Mucosa of gallbladder (tissue), 1 donor: Measurements from ENCODE around the gene BNIP2. TPM values are rescaled to one million over a fixed set of nuclear protein-coding genes. Genes with fewer than 3 reads are reported as not detected.
A peak's percentile ranks its signal among the peaks of the same experiment; 100 is the strongest.
"Not testable (repeated sequence)": the region's sequence is repeated elsewhere in the genome, so short reads cannot be mapped to it uniquely, and the experiment has no call there.

ENCODE experiments used
- DNase-seq: peaks from one replicate; pipeline ENCODE4 v3.0.0-alpha.2; 2020; ENCODE audit warnings: low spot score
- total RNA-seq: library from RNA; stranded (reverse); gene quantifications from one replicate; pipeline ENCODE4 v1.2.1, GENCODE V29; 2021
- donor health status: DM: no; HTN: no; CAD: no.

Gene BNIP2
- total RNA-seq, 1 donor from 2014 or later, result 51.1 TPM

DNA sequence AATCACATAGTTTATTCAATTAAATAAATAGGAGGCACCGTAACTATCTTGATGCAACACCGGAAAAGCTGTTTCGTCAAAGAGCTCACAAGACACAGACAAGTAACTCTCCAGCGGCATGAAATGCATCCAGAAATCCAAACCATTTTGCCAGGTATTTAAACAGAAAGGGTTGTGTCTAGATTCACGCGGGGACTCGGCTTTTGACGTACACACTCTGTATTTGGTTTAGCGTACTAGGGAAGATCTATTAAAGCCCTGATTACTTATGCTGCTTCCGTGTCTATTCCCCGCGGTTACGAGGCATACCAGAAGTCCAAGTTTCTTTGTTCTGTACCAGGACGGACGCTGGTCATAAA is 718 bp downstream of the BNIP2 start:
- no peak for DNase-seq

DNA sequence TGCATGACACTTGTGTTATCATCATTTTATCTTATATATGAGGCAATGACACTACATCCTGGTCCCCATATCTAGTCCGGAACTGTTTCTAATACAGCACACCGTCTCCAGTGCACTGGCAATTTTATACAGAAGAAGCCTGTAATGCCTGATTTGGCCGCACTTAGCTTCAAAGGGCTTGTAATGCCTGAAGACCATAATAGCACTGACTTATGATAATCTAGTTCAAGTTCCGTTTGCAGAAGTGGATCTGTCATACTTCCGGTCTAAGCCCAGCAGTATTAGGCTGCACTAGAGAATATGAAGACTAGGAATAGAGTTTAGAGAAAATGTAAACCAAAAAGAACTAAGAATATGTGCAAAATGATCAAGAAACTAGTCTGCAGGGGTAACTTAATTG is 1.3 kb downstream of the BNIP2 start:
- no peak for DNase-seq

DNA sequence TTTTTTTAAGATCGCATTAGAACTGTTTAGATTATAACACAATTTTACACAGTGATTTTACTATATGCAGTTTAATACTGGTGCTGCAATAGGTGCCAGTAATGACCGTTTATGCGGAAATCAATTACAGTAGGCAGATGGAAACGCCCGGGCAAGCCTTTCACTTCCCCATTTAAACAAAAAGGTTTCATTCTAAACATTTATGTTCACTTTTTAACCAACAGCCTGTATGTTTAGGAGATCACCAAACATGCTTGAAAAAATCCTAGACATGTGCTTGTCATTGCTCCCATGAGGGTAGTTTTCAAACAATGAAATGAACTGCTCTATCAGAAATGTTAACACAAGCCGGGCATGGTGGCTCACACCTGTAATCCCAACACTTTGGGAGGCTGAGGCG is 2.7 kb downstream of the BNIP2 start:
- DNase-seq, result no peak

DNA sequence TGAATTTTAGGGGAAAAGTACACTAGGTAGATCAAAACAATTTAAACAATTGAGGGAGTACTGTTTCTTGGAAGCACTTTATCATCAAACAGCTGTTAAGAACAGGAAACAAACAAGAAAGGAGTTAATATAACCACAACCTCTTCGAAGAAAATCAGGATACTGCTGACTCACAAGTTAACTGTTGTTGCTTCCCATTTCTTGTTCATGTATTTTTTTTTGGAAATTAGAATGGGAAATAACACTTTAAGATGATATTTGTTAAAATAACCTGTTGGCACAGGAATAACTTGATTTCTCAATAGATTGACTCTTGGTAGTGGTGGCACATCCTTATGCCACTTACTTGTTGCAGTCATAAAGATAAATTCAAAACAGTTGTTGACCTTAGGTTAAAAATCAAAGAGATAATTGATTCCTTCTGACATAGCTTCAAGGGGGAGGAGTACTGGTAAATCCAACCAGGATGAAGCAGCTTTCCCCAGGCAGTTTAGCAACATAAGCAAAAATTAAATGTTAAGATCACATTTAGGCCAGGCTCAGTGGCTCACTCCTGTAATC is 3.3 kb downstream of the BNIP2 start:
- DNase-seq, result no peak

DNA sequence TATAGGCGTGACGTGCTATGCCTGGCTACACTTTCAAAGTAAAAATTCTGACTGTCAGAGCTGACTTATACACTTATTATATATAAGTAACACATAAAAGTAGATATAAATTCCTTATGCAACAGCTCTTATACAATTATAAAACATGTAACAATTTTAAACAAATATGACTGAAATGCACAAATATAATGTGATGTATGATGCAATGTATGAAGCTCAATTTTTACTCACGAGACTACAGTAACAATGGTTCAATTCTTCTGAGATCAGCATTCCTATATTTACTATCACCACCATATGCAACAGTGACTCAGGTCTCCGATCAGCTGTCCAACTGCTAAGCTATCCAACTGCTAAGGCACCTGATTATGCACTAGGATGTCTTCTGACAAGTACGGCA is 8.2 kb downstream of the BNIP2 start:
- no peak for DNase-seq

DNA sequence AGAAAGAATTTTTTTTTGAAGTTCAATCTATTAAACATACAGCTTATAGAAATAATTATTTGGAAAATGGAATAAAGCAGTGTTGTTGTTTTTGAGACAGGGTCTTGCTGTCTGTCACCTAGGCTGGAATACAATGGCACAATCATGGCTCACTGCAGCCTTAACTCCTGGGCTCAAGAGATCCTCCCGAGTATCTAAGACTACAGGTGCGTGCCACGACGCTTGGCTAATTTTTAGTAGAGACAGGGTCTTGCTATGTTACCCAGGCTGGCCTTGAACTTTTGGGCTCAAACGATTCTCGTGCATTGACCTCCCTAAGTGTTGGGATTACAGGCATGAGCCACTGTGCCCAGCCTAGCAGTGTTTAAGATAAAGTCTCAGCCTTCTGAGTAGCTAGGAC is 8.8 kb downstream of the BNIP2 start:
- DNase-seq, result no peak

DNA sequence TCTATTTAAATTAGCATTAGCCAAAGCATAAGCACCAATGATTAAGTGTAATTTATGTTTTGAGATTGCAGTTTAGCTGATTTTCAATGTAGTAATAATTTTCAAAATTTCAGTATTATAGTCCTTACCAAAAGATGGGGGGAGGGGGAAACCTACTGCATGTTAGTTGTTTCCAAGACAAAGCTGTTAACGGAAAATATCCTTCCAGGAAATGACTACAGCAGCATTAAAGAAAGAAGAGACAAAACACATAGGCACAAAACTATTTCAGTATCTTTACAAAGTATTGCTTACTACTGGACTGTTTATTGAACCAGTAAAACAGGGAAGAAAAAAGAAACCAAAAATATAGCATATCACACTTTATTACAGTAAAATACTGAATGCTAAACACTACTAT is 10.5 kb downstream of the BNIP2 start:
- no peak for DNase-seq

DNA sequence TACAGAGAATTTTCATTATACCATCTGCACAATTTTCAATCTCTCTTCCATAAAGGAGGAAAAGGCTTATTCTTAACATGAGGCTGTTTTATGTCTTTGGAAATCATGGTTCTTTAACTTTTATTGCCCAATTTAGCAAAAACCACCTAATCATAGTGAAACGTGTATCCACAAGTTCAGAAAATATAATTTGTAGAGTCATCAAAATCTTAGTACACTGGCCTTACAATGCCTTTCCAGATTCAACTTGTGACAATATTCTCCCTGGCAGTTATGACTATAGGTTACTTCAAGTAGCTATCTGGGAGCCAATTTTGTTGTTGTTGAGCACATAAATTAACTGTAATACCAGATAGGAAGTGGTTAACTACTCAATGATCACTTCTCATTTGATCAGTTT is 10.9 kb downstream of the BNIP2 start:
- DNase-seq, result no peak

DNA sequence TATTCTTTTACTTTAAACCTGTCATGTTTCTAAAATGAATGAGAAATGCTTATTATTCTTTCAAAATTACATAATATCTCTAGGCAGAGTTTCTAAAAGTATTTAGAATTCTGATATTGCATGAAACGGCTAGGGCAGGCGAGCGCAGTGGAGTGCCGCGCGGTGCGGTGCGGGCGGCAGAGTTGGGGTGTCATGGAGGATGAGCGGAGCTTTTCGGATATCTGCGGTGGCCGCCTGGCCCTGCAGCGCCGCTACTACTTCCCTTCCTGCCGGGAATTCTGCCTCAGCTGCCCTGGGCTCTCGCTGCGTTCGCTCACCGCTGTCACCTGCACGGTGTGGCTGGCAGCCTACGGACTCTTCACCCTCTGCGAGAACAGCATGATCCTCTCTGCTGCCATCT is 12.6 kb downstream of the BNIP2 start:
- no peak for DNase-seq

DNA sequence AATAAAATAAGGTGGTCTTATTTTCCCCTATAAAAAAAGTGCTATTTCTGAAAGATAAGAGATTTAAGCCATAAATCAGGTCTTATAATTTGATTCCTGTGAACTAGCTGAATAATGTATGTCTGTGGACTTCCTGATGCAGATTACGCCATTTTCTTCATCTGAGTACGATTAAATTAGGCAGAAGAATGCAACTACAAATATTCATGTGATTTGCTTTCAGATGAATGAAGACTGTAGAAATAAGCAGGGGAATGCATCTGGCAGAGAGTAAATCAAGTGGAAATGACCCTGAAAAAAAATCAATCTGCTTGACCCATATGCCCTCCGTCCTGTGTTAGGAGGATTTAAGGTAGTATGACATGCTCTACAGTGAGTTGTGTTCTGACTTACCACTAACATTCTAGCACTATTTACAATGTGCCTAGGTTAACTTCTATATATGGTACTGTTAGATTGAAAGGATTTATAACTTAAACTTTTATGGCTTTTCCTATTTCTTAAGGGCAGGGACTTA is 14.7 kb downstream of the BNIP2 start:
- DNase-seq, result no peak

DNA sequence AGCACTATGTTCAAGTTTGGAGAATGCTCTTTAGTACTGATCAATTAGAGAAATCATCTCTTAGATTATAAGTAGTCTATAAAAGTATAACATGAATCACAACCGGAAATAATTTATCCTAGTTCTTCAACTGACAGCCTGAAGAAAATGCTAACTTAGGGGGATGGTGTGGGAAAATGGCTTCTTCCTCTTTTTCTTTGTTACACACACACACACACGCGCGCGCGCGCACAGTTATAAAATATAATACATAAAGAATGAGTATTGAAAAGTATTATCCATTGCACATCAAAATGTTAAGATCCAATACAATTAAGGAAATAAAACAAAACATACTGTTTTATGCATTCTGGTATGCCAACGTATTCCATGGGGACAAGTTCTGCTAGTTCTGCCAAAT is 20.6 kb downstream of the BNIP2 start:
- no peak for DNase-seq

DNA sequence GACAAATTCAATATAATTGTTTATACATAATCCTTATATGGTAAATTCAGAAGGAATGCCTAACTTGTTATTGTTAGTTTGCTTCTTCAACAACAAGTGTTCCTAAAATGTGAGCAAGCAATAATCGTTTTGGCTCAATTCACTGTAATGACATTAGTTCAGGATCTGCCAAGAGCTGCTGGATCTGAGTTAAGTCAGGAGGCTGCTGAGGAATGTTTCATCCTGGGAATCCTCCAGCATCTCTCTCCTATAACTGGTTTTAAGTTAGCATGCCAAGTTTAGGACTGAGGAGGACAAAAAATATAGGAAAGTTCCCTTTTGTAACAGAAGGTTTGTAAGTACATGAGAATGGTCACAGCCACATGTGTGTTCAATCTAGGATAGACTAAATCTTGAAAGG is 26.9 kb downstream of the BNIP2 start:
- no peak for DNase-seq

DNA sequence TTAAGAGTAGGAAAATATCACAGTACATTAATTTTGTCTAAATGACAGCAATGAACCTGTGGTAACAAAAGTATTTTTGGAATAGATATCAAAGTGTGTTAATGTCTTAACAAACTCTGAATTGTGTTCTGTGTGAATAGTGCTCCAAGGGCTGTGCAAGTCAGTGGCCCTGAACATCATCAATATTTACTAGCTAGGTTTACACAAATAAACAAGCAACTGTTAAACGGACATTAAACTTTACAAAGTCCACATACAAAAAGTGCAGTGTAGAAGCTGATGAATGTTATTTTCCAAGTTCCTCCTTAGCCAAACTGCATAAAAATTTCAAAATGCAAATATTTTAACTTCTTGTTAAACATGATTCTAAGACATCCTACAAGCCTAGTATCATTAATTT is 29.8 kb downstream of the BNIP2 start:
- no peak for DNase-seq

DNA sequence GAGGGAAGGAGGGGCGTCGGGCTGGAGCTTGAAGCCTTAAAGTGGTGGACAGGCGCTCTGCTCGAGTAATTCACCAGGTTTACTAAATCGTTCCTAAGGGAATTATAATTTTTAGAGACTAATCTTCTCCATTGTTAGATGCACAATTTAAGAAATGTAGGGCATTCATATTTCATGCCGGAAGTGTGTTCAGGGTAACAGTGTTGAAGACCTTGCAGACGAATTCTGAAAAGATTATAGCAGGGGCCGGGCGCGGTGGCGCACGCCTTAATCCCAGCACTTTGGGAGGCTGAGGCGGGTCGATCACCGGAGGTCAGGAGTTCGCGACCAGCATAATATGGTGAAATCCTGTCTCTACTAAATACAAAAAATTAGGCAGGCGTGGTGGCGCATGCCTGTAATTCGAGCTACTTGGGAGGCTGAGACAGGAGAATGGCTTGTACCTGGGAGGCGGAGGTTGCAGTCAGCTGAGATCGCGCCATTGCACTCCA is 31.4 kb downstream of the BNIP2 start:
- DNase-seq, result no peak

DNA sequence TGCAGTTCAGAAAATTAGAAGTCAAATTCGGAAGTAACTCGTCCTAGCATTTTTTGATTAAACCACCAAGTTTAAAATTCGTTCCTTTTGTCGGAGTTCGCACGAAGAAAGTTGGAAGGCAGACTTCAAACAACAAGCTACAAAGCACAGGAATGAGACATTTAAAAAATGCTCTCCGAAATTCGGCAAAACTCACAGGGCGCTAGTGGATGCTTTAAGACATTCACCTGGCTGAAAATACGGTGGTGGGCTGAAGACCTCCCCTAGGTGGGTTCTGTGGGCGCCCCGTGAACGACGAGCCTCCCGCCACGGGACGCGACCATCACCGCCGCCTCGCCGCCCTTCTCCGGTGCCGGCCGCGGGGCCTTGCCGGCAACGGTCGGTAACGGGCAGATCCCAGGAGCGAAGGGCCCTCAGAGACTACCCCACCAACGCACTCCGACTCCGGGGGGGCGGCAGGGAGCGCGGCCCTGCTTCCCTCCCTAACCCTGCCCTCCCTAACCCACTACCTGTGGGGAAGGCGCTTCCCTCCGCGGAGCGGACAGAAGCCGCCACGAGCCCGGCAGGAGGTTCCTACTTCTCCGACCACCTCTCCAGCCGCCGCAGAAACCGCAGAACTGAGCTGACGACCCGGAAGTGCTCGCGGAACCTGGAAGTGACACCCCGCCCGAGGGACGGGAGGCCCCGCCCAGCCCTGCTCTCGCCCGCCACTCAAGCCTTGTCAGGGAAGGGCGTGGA is 32.1 kb downstream of the BNIP2 start, which contains the start of gene GTF2A2:
GTF2A2 (minus strand) TSS at position 619 of the 738 bp plus-strand sequence. CDS start 5,238 bp downstream, outside the sequence.
- peak; percentile 93 for DNase-seq

DNA sequence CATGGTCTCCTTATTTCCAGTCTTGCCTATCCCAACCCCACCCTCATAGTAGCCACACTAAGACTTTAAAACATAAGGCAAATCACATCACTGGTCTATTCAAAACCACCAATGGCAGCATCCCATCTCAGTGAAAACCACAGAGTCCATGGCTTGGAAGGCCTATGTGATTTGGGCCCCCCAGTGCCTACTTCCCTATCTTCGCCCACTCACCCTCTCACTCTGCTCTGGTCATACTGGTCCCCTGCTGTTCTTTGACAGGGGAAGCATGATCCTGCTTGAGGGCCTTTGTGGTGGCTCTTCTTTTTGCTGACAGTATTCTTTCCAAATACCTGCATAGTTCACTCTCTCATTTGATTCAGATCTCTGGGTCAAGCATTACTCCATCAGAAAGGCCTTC is 35.1 kb downstream of the BNIP2 start:
- no peak for DNase-seq

DNA sequence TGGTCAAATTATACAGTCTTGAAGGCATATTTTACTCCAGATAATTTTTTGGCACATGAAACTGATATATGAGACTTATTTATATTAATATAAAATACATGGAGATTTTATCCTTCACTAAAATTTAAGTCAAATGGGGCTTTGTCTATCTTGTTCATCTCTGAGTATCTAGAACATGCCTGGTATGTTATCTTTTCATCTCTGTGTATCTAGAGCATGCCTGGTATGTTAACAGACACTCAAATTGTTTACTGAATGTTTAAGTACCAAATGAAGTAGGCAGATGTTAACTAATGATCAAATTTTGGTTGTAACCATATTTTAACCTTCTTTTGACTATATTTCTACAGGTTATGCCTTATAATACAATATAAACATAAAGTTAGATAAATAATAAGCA is 39.5 kb downstream of the BNIP2 start:
- no peak for DNase-seq

DNA sequence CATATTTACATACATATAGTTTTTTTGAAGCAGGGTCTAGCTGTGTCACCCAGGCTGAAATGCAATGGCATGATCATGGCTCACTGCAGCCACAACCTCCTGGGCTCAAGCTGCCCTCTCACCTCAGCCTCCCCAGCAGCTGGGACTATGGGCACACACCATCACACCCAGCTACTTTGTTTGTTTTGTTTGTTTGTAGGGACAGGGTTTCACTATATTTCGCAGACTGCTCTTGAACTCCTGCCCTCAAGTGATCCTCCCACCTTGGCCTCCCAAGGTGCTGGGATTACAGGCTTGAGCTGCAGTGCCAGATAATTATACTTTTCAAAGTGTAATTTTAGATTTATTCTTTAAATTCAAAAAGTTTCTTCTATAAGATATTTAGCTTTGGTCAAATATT is 42.0 kb downstream of the BNIP2 start:
- DNase-seq, result no peak

DNA sequence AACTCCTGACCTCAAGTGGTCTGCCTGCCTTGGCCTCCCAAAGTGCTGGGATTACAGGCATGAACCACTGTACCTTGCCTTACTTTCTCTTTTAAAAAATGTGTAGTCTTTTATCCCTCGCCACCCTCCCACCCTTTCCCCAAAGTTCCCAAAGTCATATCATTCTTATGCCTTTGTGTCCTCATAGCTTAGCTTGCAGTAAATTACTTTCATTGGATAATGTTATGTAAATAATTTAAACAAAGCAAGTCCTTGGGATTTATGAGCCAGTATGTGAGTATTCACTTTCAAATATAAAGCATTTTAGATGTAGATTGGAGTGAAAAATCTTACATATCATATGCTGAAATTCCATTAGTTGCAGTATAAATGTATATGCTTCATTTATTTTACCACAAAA is 42.8 kb downstream of the BNIP2 start:
- no peak for DNase-seq

DNA sequence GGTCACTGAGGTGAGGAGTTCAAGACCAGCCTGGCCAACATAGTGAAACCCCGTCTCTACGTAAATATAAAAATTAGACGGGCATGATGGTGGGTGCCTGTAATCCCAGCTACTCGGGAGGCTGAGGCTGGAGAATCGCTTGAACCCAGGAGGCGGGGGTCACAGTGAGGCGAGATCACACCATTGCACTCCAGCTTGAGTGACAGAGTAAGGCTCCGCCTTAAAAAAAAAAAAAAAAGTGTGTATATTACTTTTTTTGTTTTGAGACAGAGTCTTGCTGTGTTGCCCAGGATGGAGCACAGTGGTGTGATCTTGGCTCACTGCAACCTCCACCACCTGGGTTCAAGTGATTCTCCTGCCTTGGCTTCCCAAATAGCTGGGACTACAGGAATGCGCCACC is 43.3 kb downstream of the BNIP2 start:
- not testable (repeated sequence) for DNase-seq

DNA sequence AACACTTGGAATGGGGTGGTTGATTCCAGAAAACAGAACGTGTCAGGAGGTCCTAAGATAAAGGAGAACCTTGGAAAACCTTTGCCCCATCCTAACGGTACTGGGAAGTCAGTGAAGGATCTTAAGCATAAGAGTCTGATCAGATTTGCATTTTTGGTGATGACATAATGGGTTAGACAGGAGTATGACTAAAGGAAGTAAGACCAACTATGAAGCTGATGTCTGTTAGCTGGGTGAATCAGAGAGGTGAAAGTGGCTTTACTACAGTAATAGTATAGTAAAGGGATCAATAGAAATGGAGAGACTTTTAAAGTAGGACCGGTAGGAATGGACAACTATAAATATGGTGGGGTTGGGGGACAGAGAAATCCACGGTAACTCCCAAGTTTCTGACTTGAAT is 44.4 kb downstream of the BNIP2 start:
- no peak for DNase-seq

DNA sequence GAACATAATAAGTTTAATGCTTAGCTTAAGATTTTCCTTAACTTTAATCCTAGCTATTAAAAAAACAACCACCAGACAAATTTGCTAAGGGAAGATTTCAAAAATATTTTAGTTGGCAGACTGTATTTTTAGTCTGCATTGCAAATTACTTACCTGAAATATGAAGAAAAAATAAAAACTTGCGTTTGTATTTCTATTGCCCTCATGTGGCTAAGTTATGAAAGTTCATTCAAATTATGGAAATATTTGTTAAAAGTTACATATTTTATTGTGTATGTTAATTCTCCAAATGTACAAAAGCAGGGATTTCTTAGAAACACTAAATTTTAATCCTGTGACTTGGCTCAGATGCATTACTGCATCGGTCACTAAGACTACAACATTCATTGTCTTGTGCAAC is 46.8 kb downstream of the BNIP2 start:
- DNase-seq, result no peak

DNA sequence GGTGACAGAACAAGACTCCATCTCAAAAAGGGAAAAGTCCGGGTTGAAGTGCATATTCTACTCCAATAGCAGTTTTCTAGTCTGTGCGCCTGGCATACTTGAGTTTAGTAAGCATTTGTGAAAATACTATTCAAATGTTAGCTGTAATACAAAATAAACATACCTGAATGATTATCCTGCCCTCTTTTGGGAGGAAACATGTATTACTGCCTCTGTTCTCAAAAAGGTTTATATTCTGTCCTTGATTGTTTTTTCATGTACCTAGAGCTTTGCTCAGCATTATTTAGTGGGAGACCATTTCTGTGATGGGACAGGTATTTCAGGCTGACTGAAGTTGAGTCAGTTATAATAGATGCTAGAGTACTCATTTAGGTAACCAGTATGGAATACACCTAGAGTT is 51.6 kb downstream of the BNIP2 start:
- DNase-seq, result not testable (repeated sequence)

DNA sequence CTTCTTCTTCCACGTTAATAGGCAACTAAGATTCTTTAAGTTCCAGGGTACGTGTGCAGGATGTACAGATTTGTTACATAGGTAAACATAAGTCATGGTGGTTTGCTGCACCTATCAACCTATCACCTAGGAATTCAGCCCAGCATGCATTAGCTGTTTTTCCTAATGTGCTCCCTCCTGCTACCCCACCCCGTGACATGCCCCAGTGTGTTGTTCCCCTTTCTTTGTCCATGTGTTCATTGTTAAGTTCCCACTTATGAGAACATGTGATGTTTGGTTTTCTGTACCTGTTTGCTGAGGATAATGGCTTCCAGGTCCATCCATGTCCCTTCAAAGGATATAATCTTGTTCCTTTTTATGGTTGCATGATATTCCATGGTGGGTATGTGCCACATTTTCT is 52.9 kb downstream of the BNIP2 start:
- DNase-seq, result no peak
